Thoracic aorta (tissue), 2 donors: Measurements from ENCODE around the gene CAMSAP1. TPM values are rescaled to one million over a fixed set of nuclear protein-coding genes. Genes with fewer than 3 reads are reported as not detected.

Experiments
- ATAC-seq: fragments of 150-250 bp; one replicate; pipeline ENCODE4 v1.8.0; 2017; ENCODE audit warnings: low read depth; ENCODE audit not compliant: insufficient number of reproducible peaks, low FRiP score
- DNase-seq: peaks from one replicate; pipeline ENCODE4 v3.0.0-alpha.2; 2020; ENCODE audit warnings: low spot score
- H3K27ac ChIP-seq, 2 donors: fragments of 200-600 bp; sonication (generic); 1 replicate in 1 of 2; 2 replicates in 1 of 2; pipeline ENCODE4 v1.5.1; 2016; ENCODE audit warnings: mild to moderate bottlenecking in 2 of 2, moderate library complexity in 2 of 2
- H3K27me3 ChIP-seq: fragments of 200-600 bp; sonication (generic); replicated peaks from 2 replicates; pipeline ENCODE4 v1.6.0; 2016; ENCODE audit warnings: mild to moderate bottlenecking; ENCODE audit not compliant: insufficient read depth
- H3K36me3 ChIP-seq: fragments of 200-600 bp; sonication (generic); one replicate; pipeline ENCODE4 v1.5.1; 2016
- H3K4me1 ChIP-seq, 2 donors: fragments of 200-600 bp; sonication (generic); 1 replicate in 1 of 2; 2 replicates in 1 of 2; pipeline versions ENCODE4 v1.5.1 to v1.6.0; 2016; ENCODE audit warnings: low read depth in 2 of 2, mild to moderate bottlenecking in 1 of 2; ENCODE audit not compliant: control insufficient read depth in 1 of 2
- H3K4me3 ChIP-seq: fragments of 200-600 bp; sonication (generic); 2 replicates; pipeline ENCODE4 v1.5.1; 2016; ENCODE audit warnings: mild to moderate bottlenecking
- H3K9me3 ChIP-seq: fragments of 200-600 bp; sonication (generic); 2 replicates; pipeline ENCODE4 v1.5.1; 2016
- CTCF ChIP-seq: fragments of 200-600 bp; sonication (generic); IDR thresholded peaks from one replicate; pipeline ENCODE4 v1.5.1; 2019; ENCODE audit warnings: antibody characterized with exemption
- total RNA-seq, 2 donors: library from RNA; depleted of rRNA; stranded (reverse); fragments of >200 nt; gene quantifications; one replicate each; pipeline versions ENCODE4 v1.1.0 to v1.2.3, GENCODE V29; 2016

Gene CAMSAP1
- total RNA-seq, 2 donors from 2014 or later, result 19.1 to 20.2 TPM

- no peaks in the 10 kb centered on the region for H3K27me3 ChIP-seq
- H3K9me3 ChIP-seq, result no peaks in the 10 kb centered on the region
- ATAC-seq (no peak), DNase-seq (no peak)
- no peaks in the 10 kb centered on the region for H3K36me3 ChIP-seq
- no peaks in the 10 kb centered on the region for H3K4me1 ChIP-seq
- H3K4me3 ChIP-seq, result no peak overlapping the region
- no peak for TF ChIP-seq CTCF
- no peak overlapping the region for H3K27ac ChIP-seq
Measured at GRCh38 chr9:135773530-135774238, 133.7 kb downstream of the CAMSAP1 start.

- no peaks in the 10 kb centered on the region for H3K27me3 ChIP-seq
- TF ChIP-seq CTCF, result no peak
Measured at GRCh38 chr9:135772702-135773493, 134.4 kb downstream of the CAMSAP1 start.

GRCh38 chr9:135772056-135772646 is 135.2 kb downstream of the CAMSAP1 start:
- no peak for TF ChIP-seq CTCF
- ATAC-seq, result no peak
- DNase-seq, result no peak
- H3K4me3 ChIP-seq, result no peak overlapping the region
- H3K9me3 ChIP-seq, result no peaks in the 10 kb centered on the region
- H3K4me1 ChIP-seq, result no peaks in the 10 kb centered on the region
- no peaks in the 10 kb centered on the region for H3K36me3 ChIP-seq
- H3K27ac ChIP-seq, result no peak overlapping the region
- H3K27me3 ChIP-seq, result no peaks in the 10 kb centered on the region

More at GRCh38 chr9:135772702-135773493, 134.4 kb downstream of the CAMSAP1 start:
- H3K36me3 ChIP-seq, result no peaks in the 10 kb centered on the region
- ATAC-seq (no peak), DNase-seq (no peak)
- H3K4me3 ChIP-seq, result no peak overlapping the region
- no peaks in the 10 kb centered on the region for H3K9me3 ChIP-seq
- no peaks in the 10 kb centered on the region for H3K4me1 ChIP-seq
- no peak overlapping the region for H3K27ac ChIP-seq

- H3K4me3 ChIP-seq, result no peak overlapping the region
- no peak overlapping the region for H3K27ac ChIP-seq
- no peaks in the 10 kb centered on the region for H3K36me3 ChIP-seq
- H3K4me1 ChIP-seq, result no peaks in the 10 kb centered on the region
- no peak for TF ChIP-seq CTCF
- peaks cover 3% of the 10 kb centered on the region for H3K9me3 ChIP-seq
- DNase-seq, result no peak
- no peak for ATAC-seq
- no peaks in the 10 kb centered on the region for H3K27me3 ChIP-seq
Measured at GRCh38 chr9:135771401-135772051, 135.8 kb downstream of the CAMSAP1 start.

GRCh38 chr9:135770771-135771170 is 136.6 kb downstream of the CAMSAP1 start:
- no peak overlapping the region for H3K27ac ChIP-seq
- no peak for ATAC-seq
- H3K36me3 ChIP-seq, result no peaks in the 10 kb centered on the region
- DNase-seq, result no peak
- no peaks in the 10 kb centered on the region for H3K27me3 ChIP-seq
- no peaks in the 10 kb centered on the region for H3K4me1 ChIP-seq
- no peak for TF ChIP-seq CTCF
- H3K4me3 ChIP-seq, result no peak overlapping the region
- H3K9me3 ChIP-seq, result peaks cover 11% of the 10 kb centered on the region
